ENCODE measurements around the gene CNOT11. TPM values are rescaled to one million over a fixed set of nuclear protein-coding genes. Genes with fewer than 3 reads are reported as not detected.

Gene CNOT11
- 10 to 100 TPM; 39.4 to 46.8 TPM for total RNA-seq
- 50.5 TPM for polyA plus RNA-seq (2013, experiment 1 of 2)
- polyA plus RNA-seq (2013, experiment 2 of 2): 55.3 TPM
- total RNA-seq: 36.3 to 99.7 (median 52.2) reads per million in 172 experiments

GRCh38 chr2:101252408-101253012, at the start of gene CNOT11:
CNOT11 (plus strand) TSS chr2:101252886; CDS start chr2:101252965, 79 bp downstream.
- intact Hi-C loops (cut with DNase I, micrococcal nuclease): loop anchor here (1.0 to 5.0 kb wide), 7 partner anchors 55 to 690 kb away; partner anchors contain the start of genes RPL31 (in 2 of the 2), CREG2 (in 1 of the 2), MAP4K4 (in 1 of the 2) and PDCL3 (in 1 of the 2)
- peak within 1 kb of the TSS; percentile 90 for H3K4me3 ChIP-seq (ENCODE audit: low read length)
- Mint-ChIP-seq H3K36me3 (ENCODE audit: low read depth) (peaks cover 41% of the 10 kb centered on the region), H3K27me3 (no peaks in the 10 kb centered on the region), H3K9me3 (no peaks in the 10 kb centered on the region), H3K27ac (peak within 1 kb of the TSS; percentile 93), H3K4me3 (peak within 1 kb of the TSS; percentile 97), H3K4me1 (ENCODE audit: low read depth) (peaks cover 55% of the 10 kb centered on the region)
- TF ChIP-seq CTCF (IDR thresholded peaks at IDR 0.05): peak; percentile 2
- H3K36me3 ChIP-seq (ENCODE audit: insufficient read depth, low read length): peaks cover 13% of the 10 kb centered on the region
- peak; percentile 98 to 100 (median 99) for DNase-seq
- peaks cover 50% of the 10 kb centered on the region for H3K4me1 ChIP-seq (ENCODE audit: insufficient read depth, low read length)
- POLR2A ChIA-PET: interaction anchor here (0.7 to 3.0 kb wide), 20 partner anchors 10 to 690 kb away, joined by 3 to 21 read pairs (median 5); partner anchors contain the start of genes PDCL3, RNF149, RPL31 and TBC1D8
- no peaks in the 10 kb centered on the region for H3K27me3 ChIP-seq (ENCODE audit: control insufficient read depth in 1 of 2, insufficient read depth in 2 of 2, low read length in 2 of 2)
- H3K27ac ChIP-seq (ENCODE audit: low read depth in 1 of 2, low read length in 2 of 2): peak within 1 kb of the TSS; percentile 92 to 98
- CTCF ChIA-PET: interaction anchor here (0.9 to 1.6 kb wide), 7 partner anchors 13 to 240 kb away, joined by 3 to 7 read pairs (median 3); no protein-coding TSS in a partner anchor
- peak; percentile 77 for ATAC-seq (ENCODE audit: poor library complexity)
- no peaks in the 10 kb centered on the region for H3K9me3 ChIP-seq (ENCODE audit: control insufficient read depth in 1 of 2, insufficient read depth in 1 of 2, low read length in 2 of 2)

DNA sequence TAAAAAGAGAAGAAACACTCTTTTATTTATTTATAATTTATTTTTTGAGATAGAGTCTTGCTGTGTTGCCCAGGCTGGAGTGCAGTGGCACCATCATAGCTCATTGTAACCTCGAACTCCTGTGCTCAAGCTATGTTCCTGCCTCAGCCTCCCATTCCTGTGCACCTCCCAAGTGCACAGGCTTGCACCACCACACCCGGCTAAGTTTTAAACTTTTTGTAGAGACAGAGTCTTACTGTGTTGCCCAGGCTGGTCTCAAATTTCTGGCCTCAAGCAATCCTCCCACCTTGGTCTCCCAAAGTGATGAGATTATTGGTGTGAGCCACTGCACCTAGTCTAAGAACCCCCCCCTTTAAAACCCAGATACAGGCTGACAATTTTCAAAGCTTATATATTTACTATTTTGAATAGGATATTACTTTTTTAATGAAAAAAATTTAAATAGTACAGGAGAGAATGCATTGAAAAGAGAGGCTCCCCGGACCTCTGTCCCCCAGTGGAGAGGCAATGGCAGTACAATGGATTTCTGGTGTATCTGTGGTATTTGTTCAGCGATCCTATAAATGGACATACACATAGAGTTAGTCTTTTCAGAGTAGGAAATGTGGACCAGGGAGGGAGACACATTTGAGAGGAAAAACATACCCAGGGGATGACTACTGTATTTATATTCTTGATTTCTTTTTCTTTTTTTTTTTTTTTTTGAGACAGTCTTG, 48.1 kb upstream of the CNOT11 start:
- H3K27me3 Mint-ChIP-seq: no peaks in the 10 kb centered on the region
- H3K4me1 Mint-ChIP-seq (ENCODE audit: low read depth): peaks cover 14% of the 10 kb centered on the region
- H3K27ac Mint-ChIP-seq: peak overlapping the region; percentile 85
- CTCF ChIA-PET: interaction anchor here (0.7 to 0.8 kb wide), 2 partner anchors 53 to 192 kb away, joined by 4 read pairs; partner anchors contain the start of gene TBC1D8
- no peaks in the 10 kb centered on the region for H3K36me3 ChIP-seq (ENCODE audit: insufficient read depth, low read length)
- peaks cover 10% of the 10 kb centered on the region for H3K4me1 ChIP-seq (ENCODE audit: insufficient read depth, low read length)
- no peak overlapping the region for H3K4me3 ChIP-seq (ENCODE audit: low read length)
- no peaks in the 10 kb centered on the region for H3K9me3 Mint-ChIP-seq
- no peaks in the 10 kb centered on the region for H3K9me3 ChIP-seq (ENCODE audit: control insufficient read depth in 1 of 2, insufficient read depth in 1 of 2, low read length in 2 of 2)
- POLR2A ChIA-PET: interaction anchor here (0.8 to 2.1 kb wide), 4 partner anchors 19 to 642 kb away, joined by 3 to 11 read pairs (median 6); partner anchors contain the start of genes PDCL3 and RPL31
- no peak overlapping the region for H3K27ac ChIP-seq (ENCODE audit: low read depth in 1 of 2, low read length in 2 of 2)
- no peaks in the 10 kb centered on the region for H3K36me3 Mint-ChIP-seq (ENCODE audit: low read depth)
- no peak for TF ChIP-seq CTCF (IDR thresholded peaks at IDR 0.05)
- intact Hi-C loops (cut with DNase I, micrococcal nuclease): loop anchor here (1.0 to 10.0 kb wide), 4 partner anchors 192 to 940 kb away; no protein-coding TSS in a partner anchor
- no peaks in the 10 kb centered on the region for H3K27me3 ChIP-seq (ENCODE audit: control insufficient read depth in 1 of 2, insufficient read depth in 2 of 2, low read length in 2 of 2)
- no peak for DNase-seq
- H3K4me3 Mint-ChIP-seq: no peak overlapping the region
- ATAC-seq (ENCODE audit: poor library complexity): no peak
